K562 (cell line): ENCODE measurements around the gene BIRC3. TPM values are rescaled to one million over a fixed set of nuclear protein-coding genes. Genes with fewer than 3 reads are reported as not detected.

Experiments
- ATAC-seq: fragments of 200-7000 bp; cut with Tn5 transposase; 3 replicates; pipeline ENCODE4 v1.9.1; 2020; ENCODE audit warnings: moderate library complexity
- BruUV-seq: library from RNA; stranded (reverse); fragments of 400-500 nt; replicated peaks from 2 replicates; lab custom pipeline; 2021; lab: Mats Ljungman, UMichigan
- CTCF ChIA-PET: fragments of 300-600 bp; formaldehyde crosslinking; extraction: SDS; loops from one replicate; lab custom pipeline; 2021; ENCODE audit warnings: low intra/inter-chr PET ratio; lab: Yijun Ruan, JAX
- POLR2A ChIA-PET: fragments of 300-600, 350-650 bp; sonication (Branson Sonifier 250); formaldehyde crosslinking; extraction: SDS; loops from one replicate; lab custom pipeline; 2021; ENCODE audit warnings: antibody characterized with exemption, inconsistent platforms; lab: Yijun Ruan, JAX
- DNase-seq, 4 experiments: peaks; one replicate each; pipeline versions ENCODE4 v3.0.0 to v3.0.0-alpha.2; 2011 to 2018; ENCODE audit warnings: low spot score in 3 of 4, mixed read lengths in 3 of 4; ENCODE audit errors: extremely low read depth in 1 of 4
- FAIRE-seq: peaks from 2 replicates; lab custom pipeline; 2011; peaks lifted over from hg19 to GRCh38; lab: Jason Lieb, UNC
- H2AFZ ChIP-seq: 2 replicates; pipeline ENCODE4 v1.6.0; 2011; ENCODE audit warnings: low read depth, low read length, control low read depth, inconsistent platforms
- H3K27ac ChIP-seq: fragments of 200-600 bp; 3 replicates; pipeline ENCODE4 v1.8.0; 2011; ENCODE audit warnings: low read depth, mild to moderate bottlenecking, control low read depth, inconsistent platforms, low read length, moderate library complexity, mixed read lengths; ENCODE audit errors: extremely low read depth
- H3K27me3 ChIP-seq, 2 experiments: fragments of 300-600 bp in 1 of 2; 2 replicates in 1 of 2; 3 replicates in 1 of 2; pipeline versions ENCODE4 v1.6.0 to v1.8.0; 2011; ENCODE audit warnings: inconsistent platforms in 2 of 2, low read length in 2 of 2, mild to moderate bottlenecking in 1 of 2, mixed read lengths in 1 of 2, moderate library complexity in 1 of 2; ENCODE audit not compliant: control insufficient read depth in 2 of 2, insufficient read depth in 2 of 2
- H3K36me3 ChIP-seq: fragments of 300-600 bp; 3 replicates; pipeline ENCODE4 v1.8.0; 2011; ENCODE audit warnings: mild to moderate bottlenecking, low read length, inconsistent platforms; ENCODE audit not compliant: control insufficient read depth, insufficient read depth
- H3K4me1 ChIP-seq, 2 experiments: fragments of 200-600 bp in 1 of 2; replicated peaks in 1 of 2; 2 replicates in 1 of 2; 3 replicates in 1 of 2; pipeline versions ENCODE4 v1.5.1 to v1.8.0; 2011; ENCODE audit warnings: inconsistent platforms in 2 of 2, low read length in 2 of 2, mild to moderate bottlenecking in 1 of 2, mixed read lengths in 1 of 2, moderate library complexity in 1 of 2; ENCODE audit not compliant: control insufficient read depth in 2 of 2, insufficient read depth in 2 of 2
- H3K4me2 ChIP-seq: 2 replicates; pipeline ENCODE4 v1.6.1; 2011; ENCODE audit warnings: low read length, control low read depth, inconsistent platforms, mixed read lengths; ENCODE audit not compliant: insufficient read depth
- H3K4me3 ChIP-seq: fragments of 200-600 bp; sonication (generic), shearing (Covaris generic); 2 replicates; pipeline ENCODE4 v1.5.1; 2016; ENCODE audit warnings: control low read depth, inconsistent platforms
- H3K79me2 ChIP-seq: fragments of 200-600 bp; 3 replicates; pipeline ENCODE4 v1.8.0; 2011; ENCODE audit warnings: low read length, inconsistent platforms; ENCODE audit not compliant: control insufficient read depth, insufficient read depth
- H3K9ac ChIP-seq, 2 experiments: 2 replicates each; pipeline versions ENCODE4 v1.6.0 to v1.6.1; 2011; ENCODE audit warnings: low read depth in 2 of 2, low read length in 2 of 2, control low read depth in 1 of 2, inconsistent platforms in 1 of 2, mild to moderate bottlenecking in 1 of 2, mixed read lengths in 1 of 2; ENCODE audit not compliant: insufficient read depth in 1 of 2
- H3K9me1 ChIP-seq: one replicate; pipeline ENCODE4 v1.6.0; 2011; ENCODE audit warnings: inconsistent platforms, mild to moderate bottlenecking, low read length, moderate library complexity; ENCODE audit not compliant: control insufficient read depth, insufficient read depth
- H3K9me3 ChIP-seq: replicated peaks from 2 replicates; pipeline ENCODE4 v1.5.1; 2011; ENCODE audit warnings: low read depth, low read length, inconsistent platforms; ENCODE audit not compliant: control insufficient read depth, insufficient read depth
- H4K20me1 ChIP-seq: replicated peaks from 2 replicates; pipeline ENCODE4 v1.6.1; 2011; ENCODE audit warnings: low read length, inconsistent platforms, mixed read lengths; ENCODE audit not compliant: control insufficient read depth, insufficient read depth
- ADNP ChIP-seq: fragments of 200-800 bp; sonication (Bioruptor generic); IDR thresholded peaks from 2 replicates; pipeline ENCODE4 v1.6.1; 2016; ENCODE audit warnings: missing genetic modification characterization, missing compliant biosample characterization
- ARID3B ChIP-seq: fragments of 250-450 bp; sonication (Bioruptor Pico); IDR thresholded peaks from 2 replicates; pipeline ENCODE4 v1.4.0; 2020; ENCODE audit warnings: borderline replicate concordance
- BMI1 ChIP-seq: fragments of 150-350 bp; IDR thresholded peaks from 2 replicates; pipeline ENCODE4 v1.6.1; 2014; ENCODE audit warnings: low read length
- FOXP4 ChIP-seq: sonication (generic); formaldehyde crosslinking; IDR thresholded peaks from 2 replicates; pipeline ENCODE4 v1.8.0; 2022; ENCODE audit warnings: mild to moderate bottlenecking, missing genetic modification reagents, borderline replicate concordance
- HMG20B ChIP-seq: fragments of 250-450 bp; sonication (Bioruptor Pico); IDR thresholded peaks from 2 replicates; pipeline ENCODE4 v1.5.0; 2021; ENCODE audit warnings: mild to moderate bottlenecking
- IRF1 ChIP-seq: sonication (generic); formaldehyde crosslinking; IDR thresholded peaks from 2 replicates; pipeline ENCODE4 v1.8.0; 2022; ENCODE audit warnings: missing genetic modification reagents, mild to moderate bottlenecking, borderline replicate concordance
- ZNF586 ChIP-seq: fragments of 450-650 bp; formaldehyde crosslinking; conservative IDR thresholded peaks from 2 replicates; pipeline ENCODE4 v1.4.0; 2020; ENCODE audit warnings: mild to moderate bottlenecking, moderate library complexity
- WGBS: fragments of 100-300 bp; shearing (Covaris generic); methylation state at CpG from one replicate; pipeline ENCODE4 v1.1.6; 2016; ENCODE audit warnings: low coverage, mixed read lengths; ENCODE audit not compliant: insufficient coverage; ENCODE audit errors: missing lambda C conversion rate; 5-methylcytosine and 5-hydroxymethylcytosine counted together
- in situ Hi-C: fragments of 300-500 bp; cut with MboI; formaldehyde crosslinking; loops from 4 replicates; pipeline ENCODE4 v1.15.0; 2018; ENCODE audit warnings: inconsistent platforms, mixed read lengths
- intact Hi-C: fragments of 100-400 bp; cut with micrococcal nuclease; formaldehyde crosslinking; loops from 2 replicates; pipeline ENCODE4 v1.14.2; 2022
- polyA plus RNA-seq, 8 experiments: library from polyadenylated mRNA; depleted of rRNA in 4 of 8; stranded (reverse) in 5 of 8; unstranded in 3 of 8; fragments of >200 nt; fragmentation: Nextera tagmentation in 2 of 8; fragmentation: Illumina TruSeq in 1 of 8; extraction: Ambion mirVana in 2 of 8; extraction: Trizol in 1 of 8; gene quantifications; 2 replicates each; pipeline versions ENCODE4 v1.2.1 to v1.2.3, GENCODE V29; 2011 to 2014; ENCODE audit warnings: inconsistent platforms in 1 of 8, missing spikeins in 1 of 8
- total RNA-seq, 7 experiments: library from RNA; depleted of rRNA in 6 of 7; stranded (reverse); fragments of >200 nt in 6 of 7; fragmentation: Illumina TruSeq in 2 of 7; extraction: Trizol in 2 of 7; gene quantifications; 2 replicates each; pipeline versions ENCODE4 v1.2.1 to v1.2.3, GENCODE V29; 2011 to 2021; ENCODE audit warnings: low replicate concordance in 1 of 7

BIRC3 gene
- total and polyA plus RNA-seq, 9 of the 15 experiments (the other 6 are each of a cell fraction or from before 2014, with no cell fraction given) = 0.08 to 0.42 (median 0.18) TPM

- Histone ChIP-seq H3K4me1 (peaks cover 0 to 6% of the 10 kb centered on the region in 2 experiments; a peak in 3 of 5 replicates), H3K36me3 (no peaks in the 10 kb centered on the region), H3K9me3 (no peaks in the 10 kb centered on the region), H3K9me1 (no peaks in the 10 kb centered on the region), H2AFZ (no peak overlapping the region), H3K27me3 (peaks cover 0 to 5% of the 10 kb centered on the region in 2 experiments; a peak in 2 of 5 replicates), H3K27ac (no peak overlapping the region), H3K79me2 (no peaks in the 10 kb centered on the region), H4K20me1 (no peaks in the 10 kb centered on the region), H3K4me3 (no peak overlapping the region), H3K4me2 (no peak overlapping the region), H3K9ac (no peak overlapping the region)
- intact Hi-C loops (loop anchor here (2.0 to 5.0 kb wide), 4 partner anchors 51 to 323 kb away; no protein-coding TSS in a partner anchor), in situ Hi-C loops (loop anchor here (5.0 to 10.0 kb wide), 2 partner anchors 53 to 205 kb away; no protein-coding TSS in a partner anchor)
- POLR2A ChIA-PET = interaction anchor here (0.7 to 1.0 kb wide), 2 partner anchors 25 to 52 kb away, joined by 3 to 5 read pairs; no protein-coding TSS in a partner anchor
- DNase-seq (no peak), ATAC-seq (no peak), FAIRE-seq (no peak)
- CTCF ChIA-PET = interaction anchor here (0.7 kb wide), 1 partner anchor 77 kb away, joined by 3 read pairs; no protein-coding TSS in a partner anchor
- TF ChIP-seq ADNP (tag) (no peak), FOXP4 (CRISPR knock-in tag) (no peak), ARID3B (CRISPR knock-in tag) (no peak), IRF1 (CRISPR knock-in tag) (no peak), BMI1 (no peak), ZNF586 (CRISPR knock-in tag) (no peak), HMG20B (CRISPR knock-in tag) (no peak)
- WGBS = 2% methylated on average over 3 of the region's 3 CpGs
- no TSS peak for BruUV-seq
Observed at GRCh38 chr11:102289592-102289991, 27.7 kb upstream of the BIRC3 start.
